BLaER1 treated with 17β-estradiol and CSF1 and Interleukin-3, amounts not matched to agents 10 nM and 100 nM (cell line): Measurements from ENCODE around the gene MMP1.

Experiments
- H3K27ac ChIP-seq, 11 experiments: shearing (Covaris generic); formaldehyde crosslinking; 2 replicates each; pipeline ENCODE4 v1.8.1; 2022
- H3K27me3 ChIP-seq, 11 experiments: shearing (Covaris generic); formaldehyde crosslinking; 2 replicates each; pipeline ENCODE4 v1.8.1; 2022
- H3K36me3 ChIP-seq, 11 experiments: shearing (Covaris generic); formaldehyde crosslinking; 2 replicates each; pipeline ENCODE4 v1.8.1; 2022
- H3K4me1 ChIP-seq, 10 experiments: shearing (Covaris generic); formaldehyde crosslinking; 2 replicates each; pipeline ENCODE4 v1.8.1; 2022
- H3K4me2 ChIP-seq, 11 experiments: shearing (Covaris generic); formaldehyde crosslinking; 2 replicates each; pipeline ENCODE4 v1.8.1; 2022
- H3K4me3 ChIP-seq, 10 experiments: shearing (Covaris generic); formaldehyde crosslinking; 2 replicates each; pipeline ENCODE4 v1.8.1; 2022
- H3K9ac ChIP-seq, 11 experiments: shearing (Covaris generic); formaldehyde crosslinking; 2 replicates each; pipeline ENCODE4 v1.8.1; 2022
- H3K9me3 ChIP-seq, 11 experiments: shearing (Covaris generic); formaldehyde crosslinking; replicated peaks in 1 of 11; 2 replicates each; pipeline ENCODE4 v1.8.1; 2022
- H4K20me1 ChIP-seq, 11 experiments: shearing (Covaris generic); formaldehyde crosslinking; 2 replicates each; pipeline ENCODE4 v1.8.1; 2022
- Cebpa-rat ChIP-seq, 11 experiments: shearing (Covaris generic); IDR thresholded peaks; 2 replicates each; pipeline ENCODE4 v1.8.1; 2022

The MMP1 gene

DNA sequence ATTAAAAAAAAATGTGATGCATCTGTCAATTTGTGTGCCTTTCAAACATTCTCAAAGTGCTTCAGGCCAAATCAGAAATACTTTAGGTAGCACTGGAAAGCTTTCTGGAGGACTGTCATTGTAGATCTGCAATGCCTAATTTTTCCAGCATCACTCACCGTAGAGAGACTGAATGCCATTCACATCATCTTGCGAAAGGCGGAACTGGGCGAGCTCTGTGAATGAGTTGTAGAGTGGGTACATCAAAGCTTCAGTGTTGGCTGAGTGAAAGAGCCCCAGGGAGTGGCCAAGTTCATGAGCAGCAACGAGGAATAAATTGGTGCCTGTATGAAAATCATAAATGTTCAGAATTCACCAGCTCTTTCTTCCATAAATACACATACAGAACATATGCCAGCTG is 21.5 kb downstream of the MMP1 start:
- Histone ChIP-seq H3K9me3 (no peaks in the 10 kb centered on the region), H4K20me1 (no peaks in the 10 kb centered on the region; a peak in 1 of 22 replicates), H3K4me2 (0 out of 22 replicates have a peak overlapping the region, but pooled peaks of 1 of the 11 experiments have one; percentile 0), H3K4me1 (peaks cover 0 to 13% (median 0%) of the 10 kb centered on the region in 10 experiments; a peak in 4 of 20 replicates), H3K36me3 (no peaks in the 10 kb centered on the region), H3K27me3 (no peaks in the 10 kb centered on the region), H3K27ac (no peak overlapping the region), H3K9ac (no peak overlapping the region), H3K4me3 (no peak overlapping the region)
- TF ChIP-seq Cebpa-rat (IDR thresholded peaks at IDR 0.05), result no peak

DNA sequence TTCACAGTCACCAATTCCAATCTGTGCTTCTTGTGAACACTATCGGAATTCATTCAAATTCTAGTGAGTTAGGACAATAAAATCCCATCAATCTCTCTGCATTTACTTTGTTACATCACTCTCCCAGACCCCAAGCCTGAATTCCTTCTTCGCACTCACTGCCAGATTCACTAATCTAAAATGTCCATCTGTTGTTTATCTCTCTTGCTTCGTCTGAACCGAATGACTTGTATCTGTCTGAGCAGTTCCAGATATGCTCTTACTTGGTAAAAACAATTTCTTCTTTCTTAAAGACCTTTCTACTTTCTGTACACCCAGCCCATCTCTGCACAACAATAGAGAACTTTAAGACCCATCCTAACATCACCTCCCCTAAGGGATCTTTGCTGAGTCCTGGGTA is 24.6 kb downstream of the MMP1 start:
- H3K4me1 ChIP-seq, result 0 out of 20 replicates have a peak, but pooled peaks cover 0 to 8% (median 0%) of the 10 kb centered on the region in 10 experiments
- TF ChIP-seq Cebpa-rat (IDR thresholded peaks at IDR 0.05), result no peak
- H3K36me3 ChIP-seq, result no peaks in the 10 kb centered on the region
- no peak overlapping the region for H3K9ac ChIP-seq
- H3K9me3 ChIP-seq, result no peaks in the 10 kb centered on the region; a peak in 1 of 22 replicates
- H3K27me3 ChIP-seq, result no peaks in the 10 kb centered on the region
- no peak overlapping the region for H3K27ac ChIP-seq
- no peak overlapping the region for H3K4me3 ChIP-seq
- no peaks in the 10 kb centered on the region; a peak in 1 of 22 replicates for H4K20me1 ChIP-seq
- no peak overlapping the region for H3K4me2 ChIP-seq

DNA sequence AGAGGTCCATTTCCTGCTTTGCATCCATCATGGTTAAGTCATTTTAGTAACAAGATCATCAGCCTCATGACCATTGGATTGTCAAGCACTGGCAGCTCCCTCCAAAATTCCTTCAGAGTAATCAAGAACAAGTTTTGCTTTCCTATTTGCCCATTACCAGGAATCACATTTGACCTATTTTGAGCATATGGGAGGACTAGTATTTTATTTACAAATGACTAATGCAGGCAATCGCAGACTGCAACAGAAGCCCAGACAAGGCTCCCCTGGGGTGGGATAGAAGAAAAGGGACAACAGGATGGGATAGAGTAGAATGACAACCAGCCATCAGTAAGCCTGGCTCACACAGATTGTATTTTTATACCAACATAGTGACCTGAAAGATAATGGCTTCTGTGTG is 26.6 kb downstream of the MMP1 start:
- Histone ChIP-seq H3K4me3 (no peak overlapping the region), H3K9ac (no peak overlapping the region), H4K20me1 (no peaks in the 10 kb centered on the region), H3K27ac (no peak overlapping the region), H3K9me3 (peaks cover 0 to 8% (median 0%) of the 10 kb centered on the region in 11 experiments; a peak in 5 of 22 replicates), H3K36me3 (no peaks in the 10 kb centered on the region), H3K4me2 (no peak overlapping the region), H3K27me3 (no peaks in the 10 kb centered on the region), H3K4me1 (0 out of 20 replicates have a peak, but pooled peaks cover 0 to 8% (median 0%) of the 10 kb centered on the region in 10 experiments)
- TF ChIP-seq Cebpa-rat (IDR thresholded peaks at IDR 0.05), result no peak

DNA sequence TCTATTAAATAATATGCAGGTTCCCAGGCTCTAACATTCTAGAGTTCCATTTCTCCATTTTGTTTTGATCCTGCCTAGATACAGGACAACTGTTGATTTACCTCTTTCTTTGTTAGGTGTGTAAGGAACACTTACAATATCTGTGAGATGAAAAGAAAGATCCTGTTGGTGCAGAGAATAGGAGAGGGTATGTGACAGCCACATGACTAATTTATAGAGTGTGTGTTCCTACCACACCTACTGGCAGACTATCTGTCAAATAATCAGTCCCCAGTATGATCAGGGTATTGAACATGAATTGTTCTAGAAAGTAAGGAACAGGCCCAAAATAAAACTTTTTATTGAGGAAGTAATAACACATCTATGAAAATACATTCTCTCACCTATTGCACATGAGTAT is 27.8 kb downstream of the MMP1 start:
- Histone ChIP-seq H3K4me3 (no peak overlapping the region), H3K36me3 (no peaks in the 10 kb centered on the region), H3K4me2 (no peak overlapping the region), H3K27me3 (no peaks in the 10 kb centered on the region), H3K9ac (no peak overlapping the region), H3K27ac (no peak overlapping the region), H3K4me1 (peaks cover 0 to 15% (median 0%) of the 10 kb centered on the region in 10 experiments; a peak in 6 of 20 replicates), H4K20me1 (no peaks in the 10 kb centered on the region), H3K9me3 (peaks cover 0 to 8% (median 0%) of the 10 kb centered on the region in 11 experiments; a peak in 5 of 22 replicates)
- no peak for TF ChIP-seq Cebpa-rat (IDR thresholded peaks at IDR 0.05)

DNA sequence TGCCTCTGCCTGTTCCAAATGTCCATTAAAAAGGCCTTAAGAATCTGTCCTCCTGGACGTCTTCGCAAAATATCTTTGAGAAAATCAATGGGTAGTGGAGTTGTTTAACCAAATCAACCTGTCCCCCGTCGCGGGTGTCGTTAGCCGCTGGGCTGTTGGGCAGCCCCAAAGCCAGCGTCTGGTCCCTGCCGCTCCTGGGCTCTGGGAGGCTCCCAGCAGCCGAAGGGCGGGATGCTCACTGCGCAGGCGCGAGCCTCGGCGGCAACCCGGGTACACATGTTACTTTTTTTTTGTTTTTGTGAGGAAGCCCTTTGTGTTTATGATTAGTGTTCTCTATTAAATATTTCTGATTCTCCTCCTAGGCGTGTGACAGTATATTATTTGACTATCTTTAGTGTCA is 30.2 kb downstream of the MMP1 start:
- Histone ChIP-seq H4K20me1 (no peaks in the 10 kb centered on the region), H3K4me1 (peaks cover 0 to 37% (median 0%) of the 10 kb centered on the region in 10 experiments; a peak in 6 of 20 replicates), H3K9me3 (peaks cover 0 to 8% (median 0%) of the 10 kb centered on the region in 11 experiments; a peak in 5 of 22 replicates), H3K36me3 (no peaks in the 10 kb centered on the region), H3K27ac (no peak overlapping the region), H3K4me2 (no peak overlapping the region), H3K27me3 (no peaks in the 10 kb centered on the region), H3K4me3 (no peak overlapping the region), H3K9ac (no peak overlapping the region)
- TF ChIP-seq Cebpa-rat (IDR thresholded peaks at IDR 0.05), result no peak

DNA sequence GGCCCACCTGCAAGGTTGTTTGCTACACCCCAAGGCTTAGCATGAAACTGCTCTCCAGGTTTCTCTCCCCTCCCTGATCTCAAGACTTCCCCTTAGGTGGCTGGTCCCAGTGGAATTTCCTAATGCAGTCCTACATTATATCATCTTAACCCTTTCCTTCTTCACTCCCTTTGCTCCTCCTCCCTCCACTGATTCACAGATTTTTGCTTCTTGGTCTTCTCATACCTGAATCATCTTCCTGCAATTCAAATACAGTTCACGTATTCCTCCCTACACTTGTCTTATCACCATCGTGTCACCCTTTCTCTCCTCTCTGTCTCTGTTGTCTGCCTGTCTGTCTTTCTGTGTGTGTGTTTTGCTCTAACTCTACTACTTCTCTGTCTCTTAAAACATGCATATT is 34.5 kb downstream of the MMP1 start:
- H3K9ac ChIP-seq, result no peak overlapping the region; a peak in 1 of 22 replicates
- peaks cover 0 to 11% (median 0%) of the 10 kb centered on the region in 11 experiments; a peak in 5 of 22 replicates for H3K9me3 ChIP-seq
- peak overlapping the region in 2 of 11 experiments; percentile 92 to 94; a peak in 4 of 22 replicates for H3K27ac ChIP-seq
- no peaks in the 10 kb centered on the region for H3K36me3 ChIP-seq
- no peak overlapping the region for H3K4me3 ChIP-seq
- H3K4me1 ChIP-seq, result peaks cover 0 to 76% (median 34%) of the 10 kb centered on the region in 10 experiments; a peak in 15 of 20 replicates
- no peaks in the 10 kb centered on the region for H3K27me3 ChIP-seq
- H4K20me1 ChIP-seq, result no peaks in the 10 kb centered on the region
- TF ChIP-seq Cebpa-rat (IDR thresholded peaks at IDR 0.05), result no peak
- peak overlapping the region in 4 of 11 experiments; percentile 1 to 82 (median 66); a peak in 6 of 22 replicates for H3K4me2 ChIP-seq

DNA sequence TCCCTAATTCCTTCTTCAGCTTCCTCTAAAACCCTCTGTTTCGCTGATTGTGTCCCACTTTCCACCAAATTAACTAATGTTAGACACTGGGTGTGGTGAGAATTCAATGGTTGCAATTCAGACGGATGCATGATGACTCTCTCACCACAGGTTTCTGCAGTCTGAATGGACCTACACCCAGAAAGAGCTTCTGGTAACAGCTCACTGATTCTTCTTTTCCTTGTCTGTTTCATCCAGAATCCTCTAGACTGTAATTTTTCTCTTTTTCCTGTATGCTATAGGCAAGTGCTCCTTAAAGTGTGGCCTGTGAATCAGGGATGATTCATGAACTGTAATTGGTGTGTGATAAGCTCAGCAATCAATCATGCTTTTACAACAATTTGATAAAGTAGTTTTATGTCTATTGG is 35.6 kb downstream of the MMP1 start:
- Histone ChIP-seq H4K20me1 (peaks cover 0 to 3% (median 0%) of the 10 kb centered on the region in 11 experiments; a peak in 1 of 22 replicates), H3K27ac (peak overlapping the region in 3 of 11 experiments; percentile 18 to 94 (median 92); a peak in 5 of 22 replicates), H3K4me1 (peaks cover 8 to 85% (median 44%) of the 10 kb centered on the region in 10 experiments; a peak in 19 of 20 replicates), H3K27me3 (no peaks in the 10 kb centered on the region), H3K9me3 (peaks cover 0 to 5% (median 0%) of the 10 kb centered on the region in 11 experiments; a peak in 2 of 22 replicates), H3K4me2 (peak overlapping the region in 6 of 11 experiments; percentile 7 to 82 (median 57); a peak in 10 of 22 replicates), H3K9ac (peak overlapping the region in 2 of 11 experiments; percentile 53 to 58; a peak in 4 of 22 replicates), H3K36me3 (no peaks in the 10 kb centered on the region), H3K4me3 (no peak overlapping the region)
- no peak for TF ChIP-seq Cebpa-rat (IDR thresholded peaks at IDR 0.05)

DNA sequence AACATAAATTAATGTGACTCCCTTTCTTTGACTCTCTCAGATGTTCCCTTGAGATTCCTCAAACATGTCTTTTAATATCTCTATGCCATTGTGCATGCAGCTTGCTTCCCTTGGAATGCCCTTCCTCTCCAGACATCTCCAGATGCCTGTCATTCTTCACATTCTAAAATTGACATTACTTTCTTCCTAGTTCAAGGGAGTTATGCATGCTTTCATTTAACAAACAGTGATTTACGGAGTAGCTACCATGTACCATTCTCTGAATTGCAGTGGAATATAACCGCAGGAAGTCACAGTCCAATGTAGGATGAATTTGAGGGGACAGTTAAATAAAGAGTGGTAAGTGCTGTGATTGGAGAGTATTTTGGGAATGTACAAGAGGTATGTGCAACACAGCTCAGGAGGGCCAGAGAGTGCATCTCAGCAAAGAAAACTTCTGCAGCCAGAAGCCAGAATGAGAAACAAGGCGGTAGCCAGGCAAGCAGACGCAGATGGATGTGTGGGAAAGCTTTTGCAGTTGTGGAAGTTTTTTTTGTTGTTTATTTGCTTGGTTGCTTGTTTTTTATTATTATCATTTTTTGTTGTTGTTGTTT is 36.2 kb downstream of the MMP1 start:
- peaks cover 9 to 92% (median 51%) of the 10 kb centered on the region in 10 experiments; a peak in 19 of 20 replicates for H3K4me1 ChIP-seq
- peak overlapping the region in 3 of 11 experiments; percentile 18 to 94 (median 92); a peak in 6 of 22 replicates for H3K27ac ChIP-seq
- H3K27me3 ChIP-seq, result no peaks in the 10 kb centered on the region
- H3K4me2 ChIP-seq, result peak overlapping the region in 6 of 11 experiments; percentile 7 to 82 (median 57); a peak in 10 of 22 replicates
- H3K4me3 ChIP-seq, result no peak overlapping the region
- peaks cover 0 to 5% (median 0%) of the 10 kb centered on the region in 11 experiments; a peak in 1 of 22 replicates for H3K9me3 ChIP-seq
- H3K9ac ChIP-seq, result peak overlapping the region in 2 of 11 experiments; percentile 53 to 58; a peak in 3 of 22 replicates
- H4K20me1 ChIP-seq, result peaks cover 0 to 3% (median 0%) of the 10 kb centered on the region in 11 experiments; a peak in 1 of 22 replicates
- H3K36me3 ChIP-seq, result no peaks in the 10 kb centered on the region
- TF ChIP-seq Cebpa-rat (IDR thresholded peaks at IDR 0.05), result no peak
